Mesenteric fat pad (tissue), 1 donor: ENCODE measurements around the gene UBE2Z. TPM values are rescaled to one million over a fixed set of nuclear protein-coding genes. Genes with fewer than 3 reads are reported as not detected.
"Not testable (repeated sequence)": the region's sequence is repeated elsewhere in the genome, so short reads cannot be mapped to it uniquely, and the experiment has no call there.

Experiments used
- DNase-seq: peaks from one replicate; pipeline ENCODE4 v3.0.0-alpha.2; 2020; ENCODE audit warnings: low spot score
- total RNA-seq: library from RNA; stranded (reverse); fragmentation: NEBNext Ultra II Directional; extraction: Animal tissue kit (Norgen Biotek cat#: 25700); gene quantifications from one replicate; pipeline ENCODE4 v1.2.1, GENCODE V29; 2021
- donor health status: DM: yes; HTN: yes; CAD: no.

Gene UBE2Z
- total RNA-seq, 1 donor from 2014 or later = 57.5 TPM

GRCh38 chr17:48903401-48903800 lies 4.8 kb upstream of the UBE2Z start:
- no peak for DNase-seq

GRCh38 chr17:48904428-48904827 lies 3.8 kb upstream of the UBE2Z start:
- DNase-seq = no peak

GRCh38 chr17:48905987-48906515 lies 2.2 kb upstream of the UBE2Z start:
- DNase-seq = no peak

GRCh38 chr17:48907713-48908046 lies 527 bp upstream of the UBE2Z start:
- no peak for DNase-seq

- DNase-seq = peak; percentile 93
Measured at GRCh38 chr17:48908853-48909394, 717 bp downstream of the UBE2Z start.

GRCh38 chr17:48909783-48910182 lies 1.6 kb downstream of the UBE2Z start:
- no peak for DNase-seq

- DNase-seq = no peak
Measured at GRCh38 chr17:48910370-48910769, 2.2 kb downstream of the UBE2Z start.

GRCh38 chr17:48912476-48912875 lies 4.3 kb downstream of the UBE2Z start:
- DNase-seq = no peak

GRCh38 chr17:48915459-48916282 lies 7.5 kb downstream of the UBE2Z start:
- DNase-seq = no peak

GRCh38 chr17:48925251-48925990 lies 17.2 kb downstream of the UBE2Z start:
- DNase-seq = no peak

- no peak for DNase-seq
Measured at GRCh38 chr17:48925991-48926342, 17.8 kb downstream of the UBE2Z start.

- no peak for DNase-seq
Measured at GRCh38 chr17:48927978-48928745, 20.0 kb downstream of the UBE2Z start.

- DNase-seq = no peak
Measured at GRCh38 chr17:48928876-48929811, 20.9 kb downstream of the UBE2Z start.

- DNase-seq = no peak
Measured at GRCh38 chr17:48929812-48930165, 21.6 kb downstream of the UBE2Z start.

- DNase-seq = no peak
Measured at GRCh38 chr17:48930435-48930873, 22.2 kb downstream of the UBE2Z start.

GRCh38 chr17:48933035-48933434 lies 24.8 kb downstream of the UBE2Z start:
- DNase-seq = no peak

- DNase-seq = peak; percentile 98
Measured at GRCh38 chr17:48944515-48945260, 36.5 kb downstream of the UBE2Z start, which contains the start of gene SNF8. Gene SNF8, minus strand, starts transcription at chr17:48944842. Its CDS starts 108 bp downstream, at chr17:48944734.

GRCh38 chr17:48945261-48945651 lies 37.0 kb downstream of the UBE2Z start:
- not testable (repeated sequence) for DNase-seq

GRCh38 chr17:48951572-48951971 lies 43.4 kb downstream of the UBE2Z start:
- DNase-seq = no peak
